Fibroblast of skin of left quadriceps (primary cell): ENCODE results near the gene SLC26A11.
"Not testable (repeated sequence)": the region's sequence is repeated elsewhere in the genome, so short reads cannot be mapped to it uniquely, and the experiment has no call there.

Experiments
- DNase-seq, 2 experiments: peaks; one replicate each; pipeline ENCODE4 v3.0.0-alpha.2; 2013; ENCODE audit warnings: low read depth in 2 of 2

SLC26A11 gene

GRCh38 chr17:80243526-80244433 lies 23.6 kb downstream of the SLC26A11 start:
- DNase-seq, result no peak

GRCh38 chr17:80244448-80244847 lies 24.2 kb downstream of the SLC26A11 start:
- DNase-seq, result not testable (repeated sequence)

- no peak for DNase-seq
These were observed 24.8 kb downstream of the SLC26A11 start for GRCh38 chr17:80244871-80245509.

GRCh38 chr17:80245566-80246265 lies 25.5 kb downstream of the SLC26A11 start:
- DNase-seq, result no peak

- no peak for DNase-seq
These were observed 26.0 kb downstream of the SLC26A11 start for GRCh38 chr17:80246266-80246681.

- DNase-seq, result no peak
These were observed 26.5 kb downstream of the SLC26A11 start for GRCh38 chr17:80246726-80247125.

- DNase-seq, result no peak
These were observed 27.3 kb downstream of the SLC26A11 start for GRCh38 chr17:80247561-80247960.

GRCh38 chr17:80248001-80248893 lies 28.0 kb downstream of the SLC26A11 start:
- DNase-seq, result no peak

GRCh38 chr17:80248894-80249710 lies 28.9 kb downstream of the SLC26A11 start:
- no peak for DNase-seq

GRCh38 chr17:80251966-80252365 lies 31.7 kb downstream of the SLC26A11 start:
- DNase-seq, result no peak

- no peak for DNase-seq
These were observed 32.6 kb downstream of the SLC26A11 start for GRCh38 chr17:80252871-80253270.

- no peak for DNase-seq
These were observed 33.6 kb downstream of the SLC26A11 start for GRCh38 chr17:80253631-80254395.

GRCh38 chr17:80254396-80255251 lies 34.4 kb downstream of the SLC26A11 start:
- peak; percentile 79 for DNase-seq

GRCh38 chr17:80256034-80256350 lies 35.8 kb downstream of the SLC26A11 start:
- no peak for DNase-seq

GRCh38 chr17:80257716-80258213 lies 37.5 kb downstream of the SLC26A11 start:
- DNase-seq, result no peak

GRCh38 chr17:80258296-80258695 lies 38.1 kb downstream of the SLC26A11 start:
- not testable (repeated sequence) for DNase-seq

- no peak for DNase-seq
These were observed 39.3 kb downstream of the SLC26A11 start for GRCh38 chr17:80259457-80260068.

GRCh38 chr17:80260069-80260535 lies 39.9 kb downstream of the SLC26A11 start:
- peak; percentile 24 to 33 for DNase-seq
